NCI-H1436 treated with DMSO at 0.1 percent for 48 hours (cell line): Measurements from ENCODE around the gene TCERG1L.
"Not testable (repeated sequence)": the region's sequence is repeated elsewhere in the genome, so short reads cannot be mapped to it uniquely, and the experiment has no call there.

Experiments used
- DNase-seq: peaks from one replicate; lab custom pipeline; 2025; lab: John Stamatoyannopoulos, UW

TCERG1L gene

GRCh38 chr10:131085091-131085860 is 226.2 kb downstream of the TCERG1L start:
- DNase-seq: no peak

- no peak for DNase-seq
Observed at GRCh38 chr10:131084791-131085090, 226.8 kb downstream of the TCERG1L start.

GRCh38 chr10:131083915-131084790 is 227.4 kb downstream of the TCERG1L start:
- DNase-seq: no peak

- DNase-seq: no peak
Observed at GRCh38 chr10:131082991-131083481, 228.5 kb downstream of the TCERG1L start.

GRCh38 chr10:131082201-131082850 is 229.2 kb downstream of the TCERG1L start:
- DNase-seq: no peak

- DNase-seq: no peak
Observed at GRCh38 chr10:131081786-131082185, 229.7 kb downstream of the TCERG1L start.

- no peak for DNase-seq
Observed at GRCh38 chr10:131081376-131081775, 230.1 kb downstream of the TCERG1L start.

- no peak for DNase-seq
Observed at GRCh38 chr10:131080571-131080970, 230.9 kb downstream of the TCERG1L start.

- DNase-seq: no peak
Observed at GRCh38 chr10:131079314-131079713, 232.2 kb downstream of the TCERG1L start.

- not testable (repeated sequence) for DNase-seq
Observed at GRCh38 chr10:131078882-131079280, 232.6 kb downstream of the TCERG1L start.

- no peak for DNase-seq
Observed at GRCh38 chr10:131078131-131078881, 233.2 kb downstream of the TCERG1L start.

- DNase-seq: no peak
Observed at GRCh38 chr10:131077724-131078123, 233.8 kb downstream of the TCERG1L start.

- no peak for DNase-seq
Observed at GRCh38 chr10:131077031-131077430, 234.5 kb downstream of the TCERG1L start.

- no peak for DNase-seq
Observed at GRCh38 chr10:131076356-131076755, 235.2 kb downstream of the TCERG1L start.

- no peak for DNase-seq
Observed at GRCh38 chr10:131075218-131075770, 236.2 kb downstream of the TCERG1L start.

GRCh38 chr10:131074682-131075081 is 236.8 kb downstream of the TCERG1L start:
- no peak for DNase-seq

- DNase-seq: no peak
Observed at GRCh38 chr10:131073469-131074035, 238.0 kb downstream of the TCERG1L start.

GRCh38 chr10:131072651-131073468 is 238.7 kb downstream of the TCERG1L start:
- no peak for DNase-seq

GRCh38 chr10:131071721-131072120 is 239.8 kb downstream of the TCERG1L start:
- no peak for DNase-seq

GRCh38 chr10:131070856-131071255 is 240.7 kb downstream of the TCERG1L start:
- no peak for DNase-seq
